Neural cell (in vitro differentiated cells): Measurements from ENCODE around the gene SLC6A19.

ENCODE experiments used
- CTCF ChIP-seq: fragments of 450-650 bp; IDR thresholded peaks from 2 replicates; pipeline ENCODE4 v1.5.1; 2014; ENCODE audit warnings: antibody characterized with exemption, mild to moderate bottlenecking, moderate library complexity; ENCODE audit not compliant: poor library complexity, severe bottlenecking
- EP300 ChIP-seq: fragments of 450-650 bp; conservative IDR thresholded peaks from 2 replicates; pipeline ENCODE4 v1.6.1; 2014; ENCODE audit warnings: antibody characterized with exemption, mild to moderate bottlenecking, moderate library complexity; ENCODE audit not compliant: poor library complexity, severe bottlenecking
- POLR2AphosphoS5 ChIP-seq: IDR thresholded peaks from 2 replicates; pipeline ENCODE4 v1.6.1; 2012
- REST ChIP-seq: IDR thresholded peaks from 2 replicates; pipeline ENCODE4 v1.6.1; 2012; ENCODE audit warnings: borderline replicate concordance
- TAF1 ChIP-seq: IDR thresholded peaks from 2 replicates; pipeline ENCODE4 v1.6.1; 2012; ENCODE audit warnings: low read depth

GRCh38 chr5:1181451-1182359, 19.7 kb upstream of the SLC6A19 start:
- TF ChIP-seq REST (no peak), TAF1 (no peak), POLR2AphosphoS5 (no peak), CTCF (no peak), EP300 (no peak)
